PC-3 (cell line): ENCODE results near the gene SNRPA1. TPM values are rescaled to one million over a fixed set of nuclear protein-coding genes. Genes with fewer than 3 reads are reported as not detected.

Source experiments
- ATAC-seq: fragments of 200-7000 bp; cut with Tn5 transposase; 2 replicates; pipeline ENCODE4 v1.9.1; 2020; ENCODE audit warnings: mild to moderate bottlenecking, moderate library complexity
- BruUV-seq: library from RNA; stranded (reverse); fragments of 400-500 nt; replicated peaks from 2 replicates; lab custom pipeline; 2021; lab: Mats Ljungman, UMichigan
- CTCF ChIA-PET: fragments of 300-600 bp; sonication (Branson Sonifier 250); formaldehyde crosslinking; loops from one replicate; lab custom pipeline; 2022; ENCODE audit warnings: antibody characterized with exemption; lab: Charles Lee
- POLR2A ChIA-PET: fragments of 300-600 bp; sonication (Branson Sonifier 250); formaldehyde crosslinking; loops from one replicate; lab custom pipeline; 2022; ENCODE audit warnings: antibody characterized with exemption; ENCODE audit not compliant: unreplicated experiment; lab: Charles Lee
- DNase-seq: peaks from one replicate; pipeline ENCODE4 v3.0.0-alpha.2; 2015
- H2AFZ ChIP-seq: fragments of 300-600 bp; sonication (generic); 2 replicates; pipeline ENCODE4 v1.6.0; 2016; ENCODE audit warnings: antibody characterized with exemption, low read length
- H3F3A ChIP-seq: fragments of 300-600 bp; sonication (generic); one replicate; pipeline ENCODE4 v1.6.0; 2017; ENCODE audit warnings: antibody characterized with exemption, low read length, control low read depth, mild to moderate bottlenecking; ENCODE audit not compliant: unreplicated experiment
- H3K27ac ChIP-seq: fragments of 300-600 bp; sonication (generic); 2 replicates; pipeline ENCODE4 v1.5.1; 2016; ENCODE audit warnings: mild to moderate bottlenecking, low read length
- H3K27me3 ChIP-seq: fragments of 300-600 bp; sonication (generic); 2 replicates; pipeline ENCODE4 v1.6.1; 2016; ENCODE audit warnings: low read length, mixed read lengths
- H3K36me3 ChIP-seq: fragments of 300-600 bp; sonication (generic); 2 replicates; pipeline ENCODE4 v1.6.1; 2016; ENCODE audit warnings: low read depth, mixed run types, low read length, mixed read lengths
- H3K4me1 ChIP-seq: fragments of 300-600 bp; sonication (generic); 2 replicates; pipeline ENCODE4 v1.5.1; 2016; ENCODE audit warnings: low read length; ENCODE audit not compliant: insufficient read depth
- H3K4me2 ChIP-seq: fragments of 300-600 bp; sonication (generic); 2 replicates; pipeline ENCODE4 v1.6.0; 2016; ENCODE audit warnings: low read length
- H3K4me3 ChIP-seq: fragments of 300-600 bp; sonication (generic); 2 replicates; pipeline ENCODE4 v1.5.1; 2016; ENCODE audit warnings: mild to moderate bottlenecking, low read length, mixed read lengths
- H3K79me2 ChIP-seq: fragments of 300-600 bp; sonication (generic); 2 replicates; pipeline ENCODE4 v1.6.1; 2017; ENCODE audit warnings: low read length, mixed read lengths
- H3K9ac ChIP-seq: fragments of 300-600 bp; sonication (generic); 2 replicates; pipeline ENCODE4 v1.6.0; 2016; ENCODE audit warnings: mild to moderate bottlenecking, low read length
- H3K9me2 ChIP-seq: fragments of 300-600 bp; sonication (generic); replicated peaks from 2 replicates; pipeline ENCODE4 v1.6.1; 2016; ENCODE audit warnings: mixed run types, low read length, mixed read lengths
- H3K9me3 ChIP-seq: fragments of 300-600 bp; sonication (generic); 2 replicates; pipeline ENCODE4 v1.6.1; 2016; ENCODE audit warnings: low read length, mixed read lengths
- H4K20me1 ChIP-seq: fragments of 300-600 bp; sonication (generic); 2 replicates; pipeline ENCODE4 v1.6.1; 2016; ENCODE audit warnings: low read length, mixed read lengths
- CTCF ChIP-seq: fragments of 300-600 bp; sonication (generic); conservative IDR thresholded peaks from 2 replicates; pipeline ENCODE4 v1.5.1; 2017; ENCODE audit warnings: antibody characterized with exemption, low read depth, mild to moderate bottlenecking, low read length
- EZH2 ChIP-seq: fragments of 300-600 bp; sonication (generic); IDR thresholded peaks from one replicate; pipeline ENCODE4 v1.6.1; 2017; ENCODE audit warnings: antibody characterized with exemption, mild to moderate bottlenecking, low read length; ENCODE audit not compliant: unreplicated experiment
- EZH2phosphoT487 ChIP-seq: fragments of 300-600 bp; sonication (generic); IDR thresholded peaks from 2 replicates; pipeline ENCODE4 v1.6.1; 2018; ENCODE audit warnings: mild to moderate bottlenecking, antibody characterized with exemption, low read length, borderline replicate concordance
- intact Hi-C: fragments of 100-400 bp; cut with micrococcal nuclease; formaldehyde crosslinking; loops from 2 replicates; pipeline ENCODE4 v1.9.0; 2023
- total RNA-seq: library from RNA; depleted of rRNA; stranded (reverse); fragments of >200 nt; gene quantifications from 2 replicates; pipeline ENCODE4 v1.2.3, GENCODE V29; 2014

The SNRPA1 gene
- total RNA-seq, 1 experiment from 2014 or later, result 66.1 TPM

DNA sequence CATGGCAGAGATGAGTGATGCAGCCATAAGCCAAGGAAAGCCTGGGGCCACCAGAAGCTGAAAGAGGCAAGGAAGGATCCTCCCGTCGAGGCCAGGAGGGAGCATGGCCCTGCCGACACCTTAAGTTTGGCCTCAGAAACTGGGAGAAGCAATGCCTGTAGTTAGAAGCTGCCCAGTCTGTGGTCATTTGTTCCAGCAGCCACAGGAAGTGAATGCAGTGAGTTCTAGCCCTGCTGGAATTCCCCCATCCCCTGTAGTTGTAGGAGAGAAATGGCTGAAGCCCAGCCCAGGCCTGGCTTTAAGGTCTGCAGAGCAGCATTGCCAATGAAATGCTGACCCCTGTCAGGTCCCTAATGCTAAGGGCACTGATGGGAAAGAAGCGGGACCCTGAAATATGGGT lies 31.0 kb downstream of the SNRPA1 start:
- DNase-seq (no peak), ATAC-seq (no peak)
- Histone ChIP-seq H3K4me2 (no peak overlapping the region), H3F3A (no peaks in the 10 kb centered on the region), H2AFZ (no peak overlapping the region), H3K27me3 (no peaks in the 10 kb centered on the region), H4K20me1 (no peaks in the 10 kb centered on the region), H3K79me2 (no peaks in the 10 kb centered on the region), H3K9me2 (no peaks in the 10 kb centered on the region), H3K9me3 (no peaks in the 10 kb centered on the region), H3K4me1 (no peaks in the 10 kb centered on the region), H3K36me3 (no peaks in the 10 kb centered on the region), H3K4me3 (no peak overlapping the region), H3K27ac (no peak overlapping the region), H3K9ac (no peak overlapping the region)
- intact Hi-C loops, result no loop called here
- no peak for TF ChIP-seq CTCF
- TF ChIP-seq EZH2phosphoT487, result no peak
- TF ChIP-seq EZH2, result no peak
- no TSS peak for BruUV-seq
- CTCF ChIA-PET, result no interaction called here
- POLR2A ChIA-PET, result no interaction called here

- BruUV-seq, result no TSS peak
- H3K4me1 ChIP-seq, result no peaks in the 10 kb centered on the region
Measured at GRCh38 chr15:101262551-101262950, 32.5 kb downstream of the SNRPA1 start.

More at GRCh38 chr15:101262551-101262950, 32.5 kb downstream of the SNRPA1 start:
- H3F3A ChIP-seq, result no peaks in the 10 kb centered on the region
- H3K27me3 ChIP-seq, result no peaks in the 10 kb centered on the region
- no peaks in the 10 kb centered on the region for H4K20me1 ChIP-seq
- no peak overlapping the region for H2AFZ ChIP-seq
- intact Hi-C loops, result no loop called here
- H3K9me3 ChIP-seq, result no peaks in the 10 kb centered on the region
- ATAC-seq (no peak), DNase-seq (no peak)
- no peak overlapping the region for H3K27ac ChIP-seq
- no peak for TF ChIP-seq CTCF
- TF ChIP-seq EZH2, result no peak
- TF ChIP-seq EZH2phosphoT487, result no peak
- H3K4me3 ChIP-seq, result no peak overlapping the region
- no peaks in the 10 kb centered on the region for H3K36me3 ChIP-seq
- no peak overlapping the region for H3K9ac ChIP-seq
- no peak overlapping the region for H3K4me2 ChIP-seq
- POLR2A ChIA-PET, result no interaction called here
- no peaks in the 10 kb centered on the region for H3K9me2 ChIP-seq
- CTCF ChIA-PET, result no interaction called here
- no peaks in the 10 kb centered on the region for H3K79me2 ChIP-seq
